GM12891 (cell line): ENCODE measurements around the gene VAV2.

Source experiments
- PAX5 ChIP-seq: IDR thresholded peaks from 2 replicates; pipeline ENCODE4 v1.6.1; 2011; ENCODE audit warnings: low read length, moderate library complexity, mild to moderate bottlenecking; ENCODE audit not compliant: insufficient read depth, severe bottlenecking
- POLR2A ChIP-seq: IDR thresholded peaks from 2 replicates; pipeline ENCODE4 v1.6.1; 2011; ENCODE audit warnings: low read depth, low read length, control low read depth
- POLR2AphosphoS5 ChIP-seq: IDR thresholded peaks from 2 replicates; pipeline ENCODE4 v1.6.1; 2011; ENCODE audit warnings: low read depth, low read length, control low read depth
- TAF1 ChIP-seq: IDR thresholded peaks from 2 replicates; pipeline ENCODE4 v1.6.1; 2011; ENCODE audit warnings: low read depth, low read length, control low read depth

- TF ChIP-seq POLR2A = no peak
- TF ChIP-seq POLR2AphosphoS5 = no peak
- no peak for TF ChIP-seq TAF1
- TF ChIP-seq PAX5 = no peak
Observed at GRCh38 chr9:133997584-133997983, 5.5 kb upstream of the VAV2 start.
